Hematopoietic multipotent progenitor cell treated with erythropoietin and hydrocortisone succinate and interleukin-3 and kit ligand, for 4 days (in vitro differentiated cells): ENCODE data around the gene PSMD8.
"Not testable (repeated sequence)": the region's sequence is repeated elsewhere in the genome, so short reads cannot be mapped to it uniquely, and the experiment has no call there.

Experiments used
- DNase-seq: peaks from one replicate; pipeline ENCODE4 v3.0.0-alpha.2; 2015

Gene PSMD8

DNA sequence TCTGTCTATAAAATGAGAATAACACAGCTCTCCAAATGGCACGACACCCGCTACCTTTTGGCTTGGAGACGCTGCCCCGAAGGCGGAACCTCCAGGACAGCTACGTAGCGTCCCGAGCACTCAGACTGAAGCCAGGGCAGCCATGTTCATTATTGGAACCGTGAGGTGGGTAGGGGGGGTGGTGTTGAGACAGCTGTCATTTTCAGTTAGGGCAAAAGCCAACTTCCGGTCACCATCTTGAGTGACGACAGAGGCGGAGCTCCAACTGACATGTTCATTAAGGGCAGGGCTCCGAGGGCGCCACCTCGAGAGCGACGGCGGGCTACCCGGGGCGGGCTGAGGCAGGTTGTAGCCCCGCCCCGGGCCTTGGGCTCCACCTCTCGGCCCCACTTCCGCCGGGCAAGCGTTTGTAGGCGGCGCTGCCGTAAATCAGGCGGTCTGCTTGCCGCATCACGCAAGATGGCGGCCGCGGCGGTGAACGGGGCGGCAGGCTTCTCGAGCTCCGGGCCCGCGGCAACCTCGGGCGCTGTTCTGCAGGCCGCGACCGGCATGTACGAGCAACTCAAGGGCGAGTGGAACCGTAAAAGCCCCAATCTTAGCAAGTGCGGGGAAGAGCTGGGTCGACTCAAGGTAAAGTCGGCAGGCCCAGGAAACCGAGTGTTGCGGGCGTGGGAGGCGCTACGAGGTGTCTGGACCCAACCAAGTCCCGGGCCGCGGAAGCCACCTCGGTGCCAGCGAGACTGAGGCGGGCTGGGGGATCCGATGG, at the start of gene PSMD8:
Gene PSMD8, plus strand, starts transcription at position 240 of the 766 bp plus-strand sequence. Its CDS starts 31 bp downstream, at position 271.
- peak; percentile 100 for DNase-seq

DNA sequence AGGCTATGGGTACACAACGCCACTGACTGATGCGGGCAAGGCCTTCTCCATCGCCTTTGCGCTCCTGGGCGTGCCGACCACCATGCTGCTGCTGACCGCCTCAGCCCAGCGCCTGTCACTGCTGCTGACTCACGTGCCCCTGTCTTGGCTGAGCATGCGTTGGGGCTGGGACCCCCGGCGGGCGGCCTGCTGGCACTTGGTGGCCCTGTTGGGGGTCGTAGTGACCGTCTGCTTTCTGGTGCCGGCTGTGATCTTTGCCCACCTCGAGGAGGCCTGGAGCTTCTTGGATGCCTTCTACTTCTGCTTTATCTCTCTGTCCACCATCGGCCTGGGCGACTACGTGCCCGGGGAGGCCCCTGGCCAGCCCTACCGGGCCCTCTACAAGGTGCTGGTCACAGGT, 47.8 kb upstream of the PSMD8 start:
- DNase-seq: no peak

DNA sequence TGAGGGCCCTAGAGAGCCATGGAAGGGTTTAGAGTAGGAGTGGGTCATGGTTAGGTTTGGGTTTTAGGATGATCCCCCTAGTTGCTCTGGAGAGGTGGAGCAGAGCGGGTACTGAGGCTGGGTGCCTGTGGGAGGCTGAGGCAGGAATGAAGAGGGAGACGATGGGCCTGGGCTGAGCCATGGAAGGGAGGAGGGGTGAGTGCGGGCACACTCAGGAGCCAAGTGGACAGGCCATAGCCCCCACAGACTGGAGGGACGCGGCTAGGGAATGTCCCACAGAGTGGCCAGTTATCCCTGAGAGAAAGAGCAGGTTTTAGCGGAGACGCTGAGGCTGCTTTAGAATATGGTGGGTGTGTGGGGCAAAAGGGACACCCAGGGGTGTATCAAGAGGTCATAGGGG, 44.7 kb upstream of the PSMD8 start:
- no peak for DNase-seq

DNA sequence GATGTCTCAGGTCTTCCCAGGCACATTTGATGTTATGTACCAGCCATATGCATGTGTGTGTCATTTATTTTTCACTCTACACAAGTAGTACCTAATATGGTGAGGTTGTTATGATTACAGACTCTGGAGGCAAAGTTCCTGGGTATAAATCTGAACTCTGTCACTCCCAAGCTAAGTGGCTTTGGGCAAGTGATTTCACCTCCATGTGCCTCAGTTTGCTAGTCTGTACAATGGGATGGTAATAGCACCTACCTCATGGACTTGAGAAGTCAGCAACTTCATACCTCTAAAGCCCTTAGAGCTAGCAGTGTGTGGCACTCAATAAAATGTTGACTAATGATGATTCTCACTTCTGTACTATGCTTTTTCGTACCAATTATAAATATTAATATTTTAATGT, 42.6 kb upstream of the PSMD8 start:
- no peak for DNase-seq

DNA sequence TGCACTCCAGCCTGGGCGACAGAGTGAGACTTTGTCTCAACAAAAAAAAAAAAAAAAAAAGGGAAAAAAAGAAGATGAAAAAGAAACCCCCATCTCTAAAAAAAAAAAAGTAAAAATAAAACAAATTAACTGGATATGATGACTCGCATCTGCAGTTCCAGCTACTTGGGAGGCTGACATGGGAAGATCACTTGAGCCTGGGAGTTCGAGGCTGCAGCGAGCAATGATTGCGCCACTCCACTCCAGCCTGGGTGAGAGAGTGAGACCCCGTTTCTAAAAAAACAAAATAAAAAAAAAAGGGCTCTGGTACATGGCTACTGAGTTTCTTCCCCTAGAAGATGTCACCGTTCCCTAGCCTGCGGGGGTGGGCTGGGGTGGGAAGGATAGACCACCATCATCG, 41.1 kb upstream of the PSMD8 start:
- no peak for DNase-seq

DNA sequence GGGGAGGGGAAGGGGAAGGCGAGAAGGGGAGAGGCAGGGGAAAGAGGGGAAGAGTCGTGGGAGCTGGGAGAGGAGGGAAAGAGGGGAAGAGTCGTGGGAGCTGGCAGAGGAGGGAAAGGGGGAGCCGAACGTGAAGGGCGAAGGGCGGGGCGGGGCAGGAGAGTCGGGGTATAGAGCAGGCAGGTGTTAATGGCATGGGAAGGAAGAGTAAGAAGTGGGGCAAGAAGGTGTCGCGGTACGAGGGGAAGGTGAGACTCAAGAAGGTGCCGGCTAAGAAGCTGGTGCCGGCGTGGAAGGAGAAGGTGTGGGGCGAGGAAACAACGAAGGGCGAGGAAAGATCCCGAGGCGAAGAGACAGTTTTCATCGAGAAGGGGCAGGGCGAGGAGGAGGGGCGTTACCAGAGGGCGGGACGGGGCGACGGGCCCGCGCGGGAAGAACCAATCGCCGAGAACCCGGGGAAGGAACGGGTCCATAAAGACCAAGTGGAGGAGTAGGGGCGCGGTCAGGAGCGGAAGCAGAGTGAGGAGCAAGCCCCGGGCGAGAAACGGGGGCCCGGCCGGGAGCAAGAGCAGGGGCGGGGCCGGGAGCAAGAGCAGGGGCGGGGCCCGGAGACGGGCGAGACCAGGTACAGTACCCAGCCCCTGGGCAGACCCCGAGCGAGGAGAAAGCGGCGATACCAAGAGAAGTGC, 38.3 kb upstream of the PSMD8 start:
- peak; percentile 99 for DNase-seq

DNA sequence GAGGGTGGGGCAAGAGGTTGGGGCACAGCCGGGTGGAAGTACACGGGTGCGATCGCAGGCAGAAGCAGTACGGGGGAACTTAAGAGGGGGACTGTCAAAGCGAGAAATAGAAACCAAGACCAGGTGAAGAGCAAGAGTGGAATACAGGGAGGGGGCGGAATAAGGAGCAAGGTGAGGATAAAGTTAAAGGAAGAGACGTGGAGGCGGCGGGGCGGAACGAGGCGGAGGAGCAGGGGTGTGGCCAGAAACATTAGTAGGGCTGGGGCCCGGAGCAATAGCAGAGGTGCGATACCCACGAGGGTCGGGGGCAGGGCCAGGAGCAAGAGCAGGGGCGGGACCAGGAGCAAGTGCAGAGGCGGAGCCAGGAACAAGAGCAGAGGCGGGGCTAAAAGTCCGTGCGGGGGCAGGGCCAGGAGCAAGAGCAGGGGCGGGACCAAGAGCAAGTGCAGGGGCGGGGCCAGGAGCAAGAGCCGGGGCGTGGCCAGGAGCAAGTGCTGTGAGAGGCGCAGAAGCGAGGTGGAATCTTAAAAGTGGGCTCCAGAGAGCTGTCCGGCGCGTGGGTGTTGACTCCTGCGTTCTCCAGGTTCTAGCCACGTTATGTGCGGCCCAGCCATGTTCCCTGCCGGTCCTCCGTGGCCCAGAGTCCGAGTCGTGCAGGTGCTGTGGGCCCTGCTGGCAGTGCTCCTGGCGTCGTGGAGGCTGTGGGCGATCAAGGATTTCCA, 37.6 kb upstream of the PSMD8 start:
- peak; percentile 99 for DNase-seq

DNA sequence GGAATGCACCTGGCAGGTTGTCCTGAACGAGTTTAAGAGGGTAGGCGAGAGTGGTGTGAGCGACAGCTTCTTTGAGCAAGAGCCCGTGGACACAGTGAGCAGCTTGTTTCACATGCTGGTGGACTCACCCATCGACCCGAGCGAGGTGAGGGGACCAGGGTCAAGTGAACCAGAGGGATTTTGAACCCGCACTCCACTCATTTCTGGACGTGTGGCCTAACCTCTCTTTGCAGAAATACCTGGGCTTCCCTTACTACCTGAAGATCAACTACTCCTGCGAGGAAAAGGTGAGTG, 37.1 kb upstream of the PSMD8 start:
- DNase-seq: no peak

DNA sequence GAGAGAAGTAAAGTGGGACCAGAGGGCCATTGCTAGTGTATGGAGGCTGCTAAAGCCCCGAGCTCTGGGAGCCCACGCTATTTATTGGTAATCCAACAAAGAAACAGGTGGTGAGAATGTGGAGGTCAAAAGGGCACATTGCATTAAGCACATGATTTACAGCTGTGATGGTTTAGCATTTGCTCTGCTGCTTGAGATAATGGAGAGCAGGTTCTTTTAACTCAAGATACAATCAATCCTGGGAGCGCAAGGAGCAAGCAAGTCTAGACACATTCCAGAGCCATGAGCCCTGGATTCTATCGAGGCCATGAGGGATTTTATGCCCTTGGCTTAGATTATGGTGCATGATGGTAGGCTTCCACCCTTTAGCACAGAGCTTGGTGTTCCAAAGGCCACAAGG, 35.4 kb upstream of the PSMD8 start:
- DNase-seq: not testable (repeated sequence)

DNA sequence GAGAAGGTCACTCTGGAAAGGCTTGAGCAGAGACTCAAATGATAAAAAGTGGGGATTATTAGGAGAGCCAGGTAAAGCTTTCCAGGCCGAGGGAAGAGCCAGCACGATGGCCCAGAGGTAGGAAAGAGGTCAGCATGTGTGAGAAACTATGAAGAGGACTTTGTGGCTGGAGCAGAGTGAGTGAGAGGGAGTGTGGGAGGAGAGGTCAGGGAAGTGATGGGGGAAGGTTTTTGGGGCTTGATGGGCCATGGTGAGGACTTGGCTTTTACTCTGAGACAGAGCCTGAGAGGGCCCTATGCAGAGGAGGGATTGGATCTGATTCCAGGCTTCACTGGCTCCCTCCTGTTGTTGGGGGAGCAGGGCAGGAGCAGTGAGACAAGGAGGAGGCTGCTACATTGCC, 33.4 kb upstream of the PSMD8 start:
- DNase-seq: no peak

DNA sequence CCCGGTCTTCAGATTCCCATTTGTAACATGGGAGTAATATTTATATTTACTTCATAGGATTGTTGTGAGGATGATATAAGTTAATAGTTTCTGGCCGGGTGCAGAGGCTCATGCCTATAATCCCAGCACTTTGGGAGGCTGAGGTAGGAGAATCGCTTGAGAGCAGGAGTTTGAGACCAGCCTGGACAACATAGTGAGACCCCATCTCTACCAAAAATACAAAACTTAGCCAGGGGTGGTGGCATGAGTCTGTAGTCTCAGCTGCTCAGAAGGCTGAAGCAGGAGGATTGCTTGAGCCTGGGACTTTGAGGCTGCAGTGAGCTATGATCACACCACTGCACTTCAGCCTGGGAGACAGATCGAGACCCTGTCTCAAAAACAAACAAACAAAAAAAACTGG, 27.5 kb upstream of the PSMD8 start:
- no peak for DNase-seq

DNA sequence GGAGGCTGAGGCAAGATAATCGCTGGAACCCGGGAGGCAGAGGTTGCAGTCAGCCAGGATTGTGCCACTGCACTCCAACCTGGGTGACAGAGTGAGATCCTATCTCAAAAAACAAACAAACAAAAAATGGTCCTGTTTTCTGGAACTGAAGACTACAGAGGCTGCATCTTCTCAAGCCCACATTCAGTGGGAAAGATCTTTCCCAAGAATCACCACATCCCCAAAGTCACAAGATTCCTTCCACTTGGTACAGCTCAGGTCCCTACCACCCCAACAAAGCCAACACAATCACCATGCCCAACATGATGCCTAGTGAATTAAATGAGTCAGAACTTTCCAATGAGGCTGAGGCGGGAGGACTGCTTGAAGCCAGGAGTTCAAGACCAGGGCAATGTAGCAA, 23.5 kb upstream of the PSMD8 start:
- no peak for DNase-seq

DNA sequence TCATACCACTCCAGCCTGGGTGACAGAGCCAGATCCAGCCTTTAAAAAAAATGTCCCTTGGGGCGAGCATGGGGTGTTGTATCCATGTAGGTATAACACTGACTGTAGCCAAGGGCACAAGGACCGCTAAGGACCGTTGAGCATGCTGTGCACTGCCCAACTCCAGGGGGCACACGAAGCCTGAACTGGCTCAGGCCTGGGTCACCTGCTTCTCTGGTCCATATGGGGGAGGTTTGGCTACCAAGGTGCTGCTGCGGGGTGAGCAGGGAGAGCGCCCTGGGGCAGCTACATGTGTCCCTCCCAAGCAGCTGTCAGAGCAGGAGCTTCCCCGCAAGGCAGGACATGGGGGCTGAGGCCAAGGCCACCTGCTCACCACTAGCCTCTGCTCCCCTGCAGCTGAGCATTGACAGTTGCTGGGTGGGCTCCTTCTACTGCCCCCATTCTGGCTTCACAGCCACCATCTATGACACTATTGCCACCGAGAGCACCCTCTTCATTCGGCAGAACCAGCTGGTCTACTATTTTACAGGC, 22.4 kb upstream of the PSMD8 start:
- DNase-seq: no peak

DNA sequence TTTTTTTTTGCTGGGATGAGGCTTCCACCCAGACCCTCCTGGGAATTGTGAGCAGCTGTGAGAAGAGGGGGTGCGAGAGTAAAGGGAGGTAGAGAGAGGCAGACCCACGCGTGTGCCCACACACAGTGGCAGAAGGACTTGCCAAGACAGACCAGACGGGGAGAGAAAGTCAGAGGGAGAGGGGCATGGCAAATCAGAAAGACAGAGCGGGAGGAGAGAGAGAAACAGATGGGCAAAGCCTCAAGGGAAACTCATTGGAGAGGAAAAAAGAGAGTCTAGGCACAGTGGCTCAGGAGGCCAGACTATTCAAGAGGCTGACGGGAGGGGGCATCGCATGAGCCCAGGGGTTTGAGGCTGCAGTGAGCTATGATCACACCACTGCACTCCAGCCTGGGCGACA, 21.8 kb upstream of the PSMD8 start:
- no peak for DNase-seq

DNA sequence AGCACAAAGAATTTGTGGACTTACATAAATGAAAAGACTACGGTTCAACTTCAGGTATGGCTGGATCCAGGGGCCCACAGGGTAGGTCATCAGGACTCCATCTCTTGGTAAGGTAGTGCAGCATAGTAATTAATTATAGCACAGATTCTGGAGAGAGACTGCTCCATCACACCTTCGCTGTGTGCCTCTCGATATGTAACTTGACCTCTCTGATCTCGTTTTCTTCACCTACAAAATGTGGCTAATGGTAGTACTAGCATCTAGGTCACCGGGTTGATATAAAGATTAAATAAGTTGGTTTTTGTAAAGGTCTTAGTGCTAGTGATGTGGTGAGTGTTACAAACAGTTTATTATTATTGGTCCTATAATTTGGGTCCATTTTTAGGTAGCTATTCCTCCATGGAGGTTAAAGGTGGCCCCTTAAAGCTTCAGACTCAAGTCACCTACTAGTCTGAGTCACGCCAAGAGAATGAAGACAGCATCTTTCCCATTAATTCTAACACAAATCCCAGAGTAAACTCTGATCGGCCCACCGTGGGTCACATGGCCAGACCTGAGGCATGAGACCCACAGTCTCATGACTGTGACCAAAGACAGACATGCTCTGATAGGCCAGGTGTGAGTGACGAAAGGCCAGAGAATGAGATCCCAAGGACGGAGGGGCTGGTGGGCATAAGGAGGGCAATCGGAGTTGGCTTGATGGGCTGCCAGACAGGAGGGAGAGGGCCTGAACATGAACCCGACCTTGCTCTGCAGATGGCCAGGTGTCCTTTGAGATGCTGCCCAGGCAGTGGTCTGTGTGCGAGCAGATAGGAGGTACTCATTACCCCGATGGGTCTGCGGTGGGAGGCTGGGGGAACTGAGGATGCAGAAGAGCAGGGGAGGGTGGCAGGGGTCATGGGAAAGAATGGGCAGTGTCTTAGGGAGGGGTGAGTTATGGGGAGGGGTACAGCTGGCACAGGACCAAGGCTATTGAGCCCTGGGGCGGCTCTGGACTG, 18.3 kb upstream of the PSMD8 start:
- no peak for DNase-seq

DNA sequence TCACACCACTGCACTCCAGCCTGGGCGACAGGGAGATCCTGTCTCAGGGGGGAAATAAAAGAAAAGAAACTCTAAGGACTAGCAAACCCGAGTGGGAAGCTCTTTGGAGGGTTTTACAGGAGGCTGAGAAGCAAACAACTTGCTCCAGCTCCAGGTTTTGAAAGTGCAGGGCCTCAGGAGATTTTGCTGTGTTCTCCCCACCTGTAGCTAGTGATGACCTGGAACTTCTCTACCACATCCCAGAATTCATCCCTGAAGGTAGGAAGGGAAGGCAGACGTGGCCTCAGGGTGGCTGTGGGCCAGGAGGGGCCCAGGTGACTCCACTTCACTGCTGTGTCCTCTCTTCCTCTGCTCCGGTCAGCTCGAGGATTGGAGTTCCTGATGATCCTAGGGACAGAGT, 16.3 kb upstream of the PSMD8 start:
- no peak for DNase-seq

DNA sequence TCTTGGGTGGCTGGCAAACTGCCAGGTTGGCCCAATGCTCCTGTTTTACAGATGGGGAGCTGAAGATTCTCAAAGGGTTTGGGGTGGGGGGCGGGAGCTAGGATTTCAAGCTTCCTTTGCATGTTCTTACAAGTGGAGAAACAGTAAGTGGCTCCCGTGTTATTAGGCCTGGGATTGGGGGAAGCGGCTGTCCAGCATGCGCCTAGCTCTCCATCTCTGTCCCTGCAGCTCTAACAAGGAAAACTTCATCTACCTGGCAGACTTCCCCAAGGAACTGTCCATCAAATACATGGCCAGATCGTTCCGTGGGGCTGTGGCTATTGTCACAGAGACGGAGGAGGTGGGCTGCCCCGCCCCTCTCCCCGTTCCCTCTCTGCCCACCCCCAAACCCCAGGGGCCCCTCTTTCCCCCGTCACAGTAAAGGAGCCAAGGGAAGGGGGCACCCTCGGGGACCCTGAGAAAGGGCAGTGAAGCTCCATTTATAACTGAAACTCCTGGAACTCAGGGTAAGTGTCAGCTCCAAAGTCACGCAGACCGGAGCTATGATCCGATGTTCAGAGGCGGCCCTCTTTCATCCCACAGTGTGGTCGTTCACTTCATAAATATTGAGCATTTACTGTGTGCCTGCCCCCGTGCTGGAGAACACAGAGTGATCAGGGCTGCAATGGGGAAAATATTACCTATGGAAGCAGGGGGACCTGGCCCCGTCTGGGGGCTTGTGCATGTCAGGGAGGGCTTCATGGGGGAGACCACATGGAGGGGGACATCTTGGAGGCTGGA, 14.9 kb upstream of the PSMD8 start:
- no peak for DNase-seq

DNA sequence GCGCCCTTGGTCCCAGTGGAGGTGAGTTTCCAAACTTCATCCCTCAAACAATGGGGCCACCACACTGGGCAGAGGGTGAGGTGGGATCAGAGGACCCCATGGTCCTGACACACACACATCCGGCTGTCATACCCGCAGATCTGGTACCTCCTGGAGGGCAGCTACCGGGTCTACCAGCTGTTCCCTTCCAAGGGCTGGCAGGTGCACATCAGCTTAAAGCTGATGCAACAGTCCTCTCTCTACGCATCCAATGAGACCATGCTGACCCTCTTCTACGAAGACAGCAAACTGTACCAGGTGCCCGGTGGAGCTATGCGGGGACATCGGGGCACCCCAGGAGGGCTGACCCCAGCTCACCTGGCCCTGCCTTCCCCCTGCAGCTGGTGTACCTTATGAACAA, 14.0 kb upstream of the PSMD8 start:
- DNase-seq: no peak

DNA sequence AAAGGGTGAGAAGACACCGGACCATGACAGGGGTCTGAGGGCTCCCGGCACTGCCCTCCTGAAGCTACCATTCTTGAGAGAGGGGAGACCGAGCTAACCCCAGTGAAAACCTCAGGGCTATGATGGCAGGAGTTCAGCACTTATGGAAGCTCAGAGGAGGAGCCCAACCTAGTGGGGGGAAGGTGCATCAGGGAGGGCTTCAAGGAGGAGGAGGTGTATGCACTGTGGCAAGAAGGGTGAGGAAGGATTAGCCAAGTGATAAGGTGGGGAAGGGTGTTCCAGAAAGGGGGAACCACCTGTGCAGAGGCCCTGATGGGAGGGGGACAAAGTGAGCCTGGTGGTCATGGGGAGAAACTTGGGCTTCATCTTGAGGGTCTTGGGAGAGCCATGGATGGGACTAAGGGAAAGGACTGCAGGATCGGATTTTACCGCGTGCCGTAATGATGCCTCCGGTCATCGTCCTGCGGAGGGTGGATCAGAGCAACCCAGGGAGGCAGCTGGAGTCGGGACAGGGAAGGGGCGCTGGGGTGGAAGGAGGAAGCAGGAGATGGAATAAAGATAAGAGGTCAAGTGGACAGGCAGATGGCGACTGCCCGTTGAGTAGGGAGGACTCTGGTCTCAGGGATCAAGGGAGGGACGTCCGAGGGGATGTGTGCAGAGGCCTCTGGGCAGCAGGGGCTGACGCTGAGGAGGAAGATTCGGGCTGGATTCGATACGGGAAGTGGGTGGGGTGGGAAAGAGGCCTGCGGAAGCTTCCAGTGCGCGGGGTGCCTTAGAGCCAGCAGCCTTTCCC, 13.3 kb upstream of the PSMD8 start:
- DNase-seq: no peak

DNA sequence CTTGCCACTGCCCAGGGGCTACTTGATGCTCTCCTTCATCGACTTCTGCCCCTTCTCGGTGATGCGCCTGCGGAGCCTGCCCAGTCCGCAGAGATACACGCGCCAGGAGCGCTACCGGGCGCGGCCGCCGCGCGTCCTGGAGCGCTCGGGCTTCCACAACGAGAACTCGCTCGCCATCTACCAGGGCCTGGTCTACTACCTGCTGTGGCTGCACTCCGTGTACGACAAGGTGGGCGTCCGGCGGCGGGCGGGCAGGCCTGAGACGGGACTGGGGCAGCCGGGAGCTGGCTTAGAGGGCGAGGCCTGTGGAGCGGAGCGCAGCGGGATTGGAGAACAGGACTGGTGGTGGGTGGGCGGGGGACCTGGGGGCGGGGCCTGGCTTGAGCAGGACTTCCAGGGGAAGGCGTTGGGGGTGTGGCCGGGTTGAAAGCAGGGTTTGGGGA, 12.7 kb upstream of the PSMD8 start:
- DNase-seq: peak; percentile 93
